Motor neuron (in vitro differentiated cells): ENCODE results near the gene SLC25A47. TPM values are rescaled to one million over a fixed set of nuclear protein-coding genes. Genes with fewer than 3 reads are reported as not detected.
"Not testable (repeated sequence)": the region's sequence is repeated elsewhere in the genome, so short reads cannot be mapped to it uniquely, and the experiment has no call there.

ENCODE experiments used
- ATAC-seq, 8 experiments: fragments of 200-7000 bp; cut with Tn5 transposase; replicated peaks in 6 of 8; 2 replicates each; pipeline ENCODE4 v1.8.0; 2021; ENCODE audit warnings: mild to moderate bottlenecking in 8 of 8, moderate library complexity in 8 of 8
- H3K27ac ChIP-seq, 2 donors: fragments of 250-450 bp; sonication (Bioruptor Pico); 2 replicates each; pipeline ENCODE4 v1.9.0; 2021; ENCODE audit warnings: antibody characterized with exemption in 2 of 2, mild to moderate bottlenecking in 2 of 2, moderate library complexity in 1 of 2
- H3K4me1 ChIP-seq, 2 donors: fragments of 250-450 bp; sonication (Bioruptor Pico); replicated peaks in 1 of 2; 2 replicates each; pipeline ENCODE4 v1.6.1; 2021; ENCODE audit warnings: antibody characterized with exemption in 2 of 2, mild to moderate bottlenecking in 2 of 2, moderate library complexity in 1 of 2
- H3K4me3 ChIP-seq, 5 donors: fragments of 250-450 bp; sonication (Bioruptor Pico); 2 replicates each; pipeline ENCODE4 v1.9.0; 2021; ENCODE audit warnings: antibody characterized with exemption in 5 of 5, mild to moderate bottlenecking in 5 of 5, moderate library complexity in 4 of 5
- WGBS, 10 experiments: fragments of 450-650 bp; shearing (Covaris generic); methylation state at CpG; one replicate each; pipeline ENCODE4 v1.0.0; 2022; 5-methylcytosine and 5-hydroxymethylcytosine counted together
- in situ Hi-C, 9 experiments: fragments of 400-800 bp; cut with MboI; loops; one replicate each; pipeline ENCODE4 v1.15.0; 2021; ENCODE audit warnings: low sequenced_read_pairs in 9 of 9, low pct_unique_long_range_greater_than_20kb in 2 of 9; ENCODE audit not compliant: unreplicated experiment in 9 of 9
- total RNA-seq, 8 experiments: library from RNA; unstranded; fragments of 300-600 nt; gene quantifications; 2 replicates each; pipeline versions ENCODE4 v1.2.3 to v1.2.4, GENCODE V29; 2022

Gene SLC25A47
- total RNA-seq, 8 experiments from 2014 or later: 0.05 to 0.52 (median 0.33) TPM; not detected in 2

- ATAC-seq: peak; percentile 75 to 89 (median 86)
- in situ Hi-C loops: no loop called here
- WGBS, 10 experiments: no CpG with 5 or more reads among the region's 82 CpGs
- Histone ChIP-seq H3K27ac (peak overlapping the region; percentile 29 to 84), H3K4me1 (peaks cover 11 to 27% of the 10 kb centered on the region in 2 donors), H3K4me3 (peak overlapping the region; percentile 47 to 84 (median 60))
Observed at GRCh38 chr14:100285021-100285912, 37.9 kb upstream of the SLC25A47 start.

DNA sequence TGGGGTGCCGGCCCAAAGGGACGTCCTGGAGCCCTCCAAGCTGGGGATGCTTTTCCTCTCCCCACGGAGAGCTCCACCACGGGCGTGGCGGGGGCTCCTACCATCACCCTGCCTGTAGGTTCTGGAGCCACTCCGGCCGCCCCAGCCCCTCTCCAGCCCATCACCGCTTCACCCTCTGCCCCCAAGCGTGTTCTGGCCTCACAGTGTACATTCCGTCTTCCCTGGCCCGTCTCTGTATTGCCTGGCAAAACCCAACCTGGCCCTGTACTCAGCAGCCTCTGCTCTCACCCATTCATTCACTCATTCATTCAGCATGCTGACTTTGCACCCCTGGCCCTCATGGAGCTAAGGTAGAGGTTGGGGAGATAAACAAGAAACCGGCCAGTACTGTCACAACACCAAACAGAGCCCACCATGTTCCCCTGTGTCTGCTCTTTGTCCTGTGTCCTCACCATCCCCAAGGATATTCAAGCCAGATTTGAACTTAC is 37.2 kb upstream of the SLC25A47 start:
- 0 to 100% (median 60%) methylated on average over 1 to 2 of the region's 13 CpGs; no CpG with 5 or more reads in 7 of the 10 experiments for WGBS, 10 experiments
- in situ Hi-C loops: no loop called here
- ATAC-seq: no peak
- Histone ChIP-seq H3K4me3 (peak overlapping the region; percentile 47 to 84 (median 60)), H3K4me1 (peaks cover 15 to 28% of the 10 kb centered on the region in 2 donors), H3K27ac (peak overlapping the region in 1 of 2 donors; percentile 84)

GRCh38 chr14:100286484-100287191 is 36.5 kb upstream of the SLC25A47 start:
- in situ Hi-C loops: no loop called here
- Histone ChIP-seq H3K4me1 (peaks cover 15 to 28% of the 10 kb centered on the region in 2 donors), H3K4me3 (no peak overlapping the region), H3K27ac (peak overlapping the region in 1 of 2 donors; percentile 9)
- WGBS, 10 experiments: 100% methylated on average over 1 of the region's 10 CpGs; no CpG with 5 or more reads in 8 of the 10 experiments
- ATAC-seq: no peak

- Histone ChIP-seq H3K4me3 (no peak overlapping the region), H3K27ac (peak overlapping the region in 1 of 2 donors; percentile 9), H3K4me1 (peaks cover 15 to 28% of the 10 kb centered on the region in 2 donors)
- WGBS, 10 experiments: 61 to 100% (median 90%) methylated on average over 1 to 3 of the region's 12 CpGs; no CpG with 5 or more reads in 7 of the 10 experiments
- in situ Hi-C loops: no loop called here
- ATAC-seq: peak in 1 of 8 experiments; percentile 7
Observed at GRCh38 chr14:100287202-100287997, 35.7 kb upstream of the SLC25A47 start.

DNA sequence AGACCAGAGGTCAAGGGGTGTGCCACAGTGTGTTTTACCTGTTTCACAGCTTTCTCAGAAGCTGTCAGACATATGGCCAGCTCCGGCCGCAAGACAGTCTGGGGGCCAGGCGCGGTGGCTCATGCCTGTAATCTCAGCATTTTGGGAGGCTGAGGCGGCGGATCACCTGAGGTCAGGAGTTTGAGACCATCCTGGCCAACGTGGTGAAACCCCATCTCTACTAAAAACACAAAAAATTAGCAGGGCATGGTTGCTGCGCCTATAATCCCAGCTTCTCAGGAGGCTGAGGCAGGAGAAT is 35.2 kb upstream of the SLC25A47 start:
- 70 to 100% (median 100%) methylated on average over 1 to 4 of the region's 8 CpGs; no CpG with 5 or more reads in 5 of the 10 experiments for WGBS, 10 experiments
- H3K4me3 ChIP-seq, in situ Hi-C loops, ATAC-seq: not testable (repeated sequence)
- Histone ChIP-seq H3K4me1 (peaks cover 15 to 28% of the 10 kb centered on the region in 2 donors), H3K27ac (peak overlapping the region in 1 of 2 donors; percentile 9)

DNA sequence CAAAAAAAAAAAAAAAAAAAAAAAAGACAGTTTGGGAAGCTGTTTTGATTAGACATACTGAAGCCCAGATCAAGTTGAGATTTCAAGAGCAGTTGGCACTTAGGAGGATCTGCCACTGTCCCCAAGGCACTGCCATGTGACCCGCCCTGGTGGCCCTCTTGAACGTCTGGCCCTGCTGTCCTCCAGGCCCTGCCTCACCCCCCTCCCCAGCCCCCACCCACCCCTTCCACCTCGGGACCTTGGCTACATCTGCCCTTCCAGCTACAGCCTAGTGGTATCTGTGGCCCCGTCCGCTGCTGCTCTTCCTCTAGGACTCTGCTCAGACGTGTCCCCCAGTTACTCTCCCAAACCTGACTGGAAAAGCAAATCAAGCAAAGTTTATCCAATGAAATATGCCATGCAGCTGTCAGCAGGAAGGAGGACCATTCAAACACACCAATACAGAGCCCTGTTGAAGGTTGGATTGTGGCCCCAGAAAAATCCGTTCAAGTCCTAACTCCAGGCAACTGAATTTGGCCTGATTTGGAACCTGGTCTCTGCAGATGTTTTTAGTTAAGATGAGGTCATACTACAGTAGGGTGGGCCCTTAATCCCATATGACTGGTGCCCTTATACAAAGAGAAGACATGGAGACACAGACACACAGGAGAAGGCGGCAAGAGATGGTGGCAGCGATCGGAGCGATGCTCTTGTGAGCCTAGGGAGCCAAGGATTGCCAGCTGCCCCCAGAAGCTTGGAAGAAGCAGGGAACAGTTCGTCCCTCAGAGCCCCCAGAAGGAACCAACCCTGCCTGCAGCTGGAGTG is 34.6 kb upstream of the SLC25A47 start:
- no peak overlapping the region for H3K4me3 ChIP-seq
- H3K4me1 ChIP-seq: peaks cover 15 to 28% of the 10 kb centered on the region in 2 donors
- WGBS, 10 experiments: 14 to 100% (median 75%) methylated on average over 1 to 4 of the region's 12 CpGs; no CpG with 5 or more reads in 4 of the 10 experiments
- in situ Hi-C loops: no loop called here
- ATAC-seq: no peak
- no peak overlapping the region for H3K27ac ChIP-seq

- Histone ChIP-seq H3K4me1 (peaks cover 15 to 28% of the 10 kb centered on the region in 2 donors), H3K4me3 (no peak overlapping the region), H3K27ac (peak overlapping the region in 1 of 2 donors; percentile 37)
- WGBS, 10 experiments: 40 to 80% (median 57%) methylated on average over 1 to 5 of the region's 9 CpGs; no CpG with 5 or more reads in 4 of the 10 experiments
- in situ Hi-C loops: no loop called here
- ATAC-seq: no peak
Observed at GRCh38 chr14:100289916-100290606, 33.1 kb upstream of the SLC25A47 start.

- no peak overlapping the region for H3K4me3 ChIP-seq
- ATAC-seq: peak in 3 of 8 experiments; percentile 7 to 23 (median 16)
- H3K27ac ChIP-seq: no peak overlapping the region
- 74 to 88% (median 83%) methylated on average over 1 to 8 of the region's 12 CpGs; no CpG with 5 or more reads in 5 of the 10 experiments for WGBS, 10 experiments
- in situ Hi-C loops: no loop called here
- peaks cover 14 to 27% of the 10 kb centered on the region in 2 donors for H3K4me1 ChIP-seq
Observed at GRCh38 chr14:100290607-100291304, 32.4 kb upstream of the SLC25A47 start.

- H3K27ac ChIP-seq: no peak overlapping the region
- H3K4me3 ChIP-seq: no peak overlapping the region
- peaks cover 11 to 23% of the 10 kb centered on the region in 2 donors for H3K4me1 ChIP-seq
- ATAC-seq: no peak
- WGBS, 10 experiments: 60 to 100% (median 93%) methylated on average over 1 to 4 of the region's 13 CpGs; no CpG with 5 or more reads in 5 of the 10 experiments
- in situ Hi-C loops: no loop called here
Observed at GRCh38 chr14:100291305-100292075, 31.6 kb upstream of the SLC25A47 start.

GRCh38 chr14:100292301-100292775 is 30.8 kb upstream of the SLC25A47 start:
- in situ Hi-C loops: no loop called here
- 90 to 100% (median 94%) methylated on average over 2 to 20 of the region's 61 CpGs; no CpG with 5 or more reads in 5 of the 10 experiments for WGBS, 10 experiments
- Histone ChIP-seq H3K4me3 (no peak overlapping the region), H3K27ac (no peak overlapping the region), H3K4me1 (peaks cover 11 to 14% of the 10 kb centered on the region in 2 donors)
- peak in 1 of 8 experiments; percentile 1 for ATAC-seq
